MCF 10A (cell line): ENCODE results near the gene TRIP6. TPM values are rescaled to one million over a fixed set of nuclear protein-coding genes. Genes with fewer than 3 reads are reported as not detected.

Experiments
- BruUV-seq: library from RNA; stranded (reverse); fragments of 400-500 nt; replicated peaks from 2 replicates; lab custom pipeline; 2021; lab: Mats Ljungman, UMichigan
- CTCF ChIA-PET: fragments of 300-600 bp; sonication (Branson Sonifier 250); formaldehyde crosslinking; extraction: SDS; loops from one replicate; lab custom pipeline; 2021; ENCODE audit warnings: antibody characterized with exemption, inconsistent platforms; lab: Yijun Ruan, JAX
- POLR2A ChIA-PET: fragments of 300-600, 350-650 bp; sonication (Branson Sonifier 250); formaldehyde crosslinking; extraction: SDS; loops from one replicate; lab custom pipeline; 2020; ENCODE audit warnings: antibody characterized with exemption, inconsistent platforms; lab: Yijun Ruan, JAX
- DNase-seq: peaks from one replicate; pipeline ENCODE4 v3.0.0-alpha.2; 2018; ENCODE audit not compliant: unreplicated experiment
- H3K27ac Mint-ChIP-seq: one replicate; pipeline ENCODE4 v1.8.0; 2022; ENCODE audit warnings: mild to moderate bottlenecking, low read depth, mixed read lengths; ENCODE audit not compliant: unreplicated experiment
- H3K27me3 Mint-ChIP-seq: one replicate; pipeline ENCODE4 v1.8.0; 2022; ENCODE audit warnings: mixed read lengths; ENCODE audit not compliant: insufficient read depth, unreplicated experiment
- H3K36me3 Mint-ChIP-seq: one replicate; pipeline ENCODE4 v1.8.0; 2022; ENCODE audit warnings: mild to moderate bottlenecking, moderate library complexity, mixed read lengths; ENCODE audit not compliant: insufficient read depth, unreplicated experiment
- H3K4me1 Mint-ChIP-seq: one replicate; pipeline ENCODE4 v1.8.0; 2022; ENCODE audit warnings: mixed read lengths; ENCODE audit not compliant: insufficient read depth, unreplicated experiment
- H3K4me3 Mint-ChIP-seq: one replicate; pipeline ENCODE4 v1.8.0; 2022; ENCODE audit warnings: mild to moderate bottlenecking, moderate library complexity, mixed read lengths; ENCODE audit not compliant: unreplicated experiment
- H3K9me3 Mint-ChIP-seq: one replicate; pipeline ENCODE4 v1.8.0; 2022; ENCODE audit warnings: mixed read lengths; ENCODE audit not compliant: unreplicated experiment
- intact Hi-C: fragments of 100-400 bp; cut with micrococcal nuclease; formaldehyde crosslinking; loops from 2 replicates; pipeline ENCODE4 v1.14.1; 2022
- total RNA-seq: library from RNA; stranded (reverse); gene quantifications from 2 replicates; pipeline ENCODE4 v1.2.3, GENCODE V29; 2022
- TF ChIP-seq, protein P1 (sequence below): fragments of 200-600 bp; IDR thresholded peaks from one replicate; pipeline ENCODE4 v1.8.0; 2022; ENCODE audit warnings: antibody characterized with exemption, mild to moderate bottlenecking; ENCODE audit not compliant: unreplicated experiment

The TRIP6 gene
- total RNA-seq, 1 experiment from 2014 or later: 132 TPM

DNA sequence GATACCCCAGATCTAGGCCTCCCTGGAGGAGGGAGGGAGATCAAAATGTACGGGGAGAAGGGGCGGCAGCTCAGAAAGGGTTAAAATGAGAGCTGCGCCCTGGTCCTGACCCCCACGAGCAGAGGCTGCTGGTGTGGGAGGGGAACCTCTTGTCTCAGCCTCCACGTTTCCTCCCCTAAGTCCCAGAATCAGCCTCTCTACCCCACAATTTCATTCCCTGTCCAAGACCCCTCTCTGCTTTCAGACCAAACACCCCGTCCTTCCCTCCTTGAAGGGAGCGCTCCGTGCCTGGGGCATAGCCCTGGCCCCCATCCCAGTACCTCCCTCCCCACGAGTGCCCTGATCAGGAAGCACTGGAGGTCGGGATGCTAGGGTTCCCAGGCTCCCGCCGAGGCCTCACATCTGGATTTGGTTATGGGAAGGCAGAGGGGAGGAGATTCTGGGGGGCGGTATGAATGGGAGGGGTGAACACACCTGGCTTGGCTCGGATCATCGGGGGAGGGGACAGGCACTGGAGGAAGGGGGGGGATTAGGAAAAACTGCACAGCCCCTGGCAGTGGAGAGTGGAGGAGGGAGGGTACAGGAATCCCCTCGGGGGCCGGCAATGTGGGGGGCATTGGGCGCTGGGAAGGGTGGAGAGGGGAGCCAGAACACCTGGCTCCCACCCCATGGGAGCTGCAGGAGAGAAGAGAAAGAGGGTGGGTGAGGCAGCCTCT is 42.5 kb upstream of the TRIP6 start:
- intact Hi-C loops: no loop called here
- peak overlapping the region; percentile 96 for H3K4me3 Mint-ChIP-seq
- H3K36me3 Mint-ChIP-seq: peaks cover 48% of the 10 kb centered on the region

DNA sequence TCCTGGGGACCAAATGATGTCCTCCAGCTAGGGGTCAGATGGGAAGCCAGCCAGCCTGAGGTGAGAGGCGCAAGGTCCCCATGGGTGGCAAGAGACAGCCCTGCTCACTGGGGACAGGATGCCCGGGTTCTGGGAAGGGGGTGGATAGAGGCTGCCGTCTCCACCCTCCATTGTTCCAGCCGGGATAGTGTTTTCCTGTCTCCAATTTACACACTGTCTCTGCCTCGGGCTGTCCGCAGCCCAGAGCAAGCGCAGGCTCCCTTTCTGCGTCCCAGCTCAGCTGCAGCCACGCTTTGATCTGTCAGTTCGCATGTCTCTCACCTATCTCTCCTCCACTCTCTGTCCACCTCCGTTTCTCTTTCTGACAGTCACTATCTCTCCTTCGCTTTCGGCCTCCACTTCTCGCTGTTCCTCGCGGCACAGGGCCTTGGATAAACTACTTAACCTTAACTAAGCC is 41.9 kb upstream of the TRIP6 start:
- Mint-ChIP-seq H3K36me3 (peaks cover 42% of the 10 kb centered on the region), H3K27me3 (no peaks in the 10 kb centered on the region), H3K4me3 (peak overlapping the region; percentile 96), H3K9me3 (no peaks in the 10 kb centered on the region), H3K4me1 (peaks cover 21% of the 10 kb centered on the region), H3K27ac (peak overlapping the region; percentile 86)
- TF ChIP-seq, protein P1, sequence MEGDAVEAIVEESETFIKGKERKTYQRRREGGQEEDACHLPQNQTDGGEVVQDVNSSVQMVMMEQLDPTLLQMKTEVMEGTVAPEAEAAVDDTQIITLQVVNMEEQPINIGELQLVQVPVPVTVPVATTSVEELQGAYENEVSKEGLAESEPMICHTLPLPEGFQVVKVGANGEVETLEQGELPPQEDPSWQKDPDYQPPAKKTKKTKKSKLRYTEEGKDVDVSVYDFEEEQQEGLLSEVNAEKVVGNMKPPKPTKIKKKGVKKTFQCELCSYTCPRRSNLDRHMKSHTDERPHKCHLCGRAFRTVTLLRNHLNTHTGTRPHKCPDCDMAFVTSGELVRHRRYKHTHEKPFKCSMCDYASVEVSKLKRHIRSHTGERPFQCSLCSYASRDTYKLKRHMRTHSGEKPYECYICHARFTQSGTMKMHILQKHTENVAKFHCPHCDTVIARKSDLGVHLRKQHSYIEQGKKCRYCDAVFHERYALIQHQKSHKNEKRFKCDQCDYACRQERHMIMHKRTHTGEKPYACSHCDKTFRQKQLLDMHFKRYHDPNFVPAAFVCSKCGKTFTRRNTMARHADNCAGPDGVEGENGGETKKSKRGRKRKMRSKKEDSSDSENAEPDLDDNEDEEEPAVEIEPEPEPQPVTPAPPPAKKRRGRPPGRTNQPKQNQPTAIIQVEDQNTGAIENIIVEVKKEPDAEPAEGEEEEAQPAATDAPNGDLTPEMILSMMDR: no peak
- ChIA-PET CTCF (interaction anchor here (0.7 to 3.9 kb wide), 5 partner anchors 12 to 120 kb away, joined by 3 to 26 read pairs (median 6); partner anchors contain the start of gene POP7), POLR2A (interaction anchor here (0.8 to 2.9 kb wide), 9 partner anchors 18 to 119 kb away, joined by 3 to 16 read pairs (median 5); partner anchors contain the start of genes POP7, SLC12A9 and SRRT)
- intact Hi-C loops: no loop called here
- DNase-seq: peak; percentile 42
- no TSS peak for BruUV-seq

More for the DNA sequence above, 42.5 kb upstream of the TRIP6 start:
- POLR2A ChIA-PET: interaction anchor here (0.6 to 2.4 kb wide), 6 partner anchors 20 to 28 kb away, joined by 3 to 10 read pairs (median 4); partner anchors contain the start of gene SLC12A9
- no TSS peak for BruUV-seq
- CTCF ChIA-PET: interaction anchor here (0.7 to 3.9 kb wide), 3 partner anchors 12 to 99 kb away, joined by 3 to 26 read pairs (median 6); no protein-coding TSS in a partner anchor
- Mint-ChIP-seq H3K27ac (peak overlapping the region; percentile 86), H3K9me3 (no peaks in the 10 kb centered on the region), H3K27me3 (no peaks in the 10 kb centered on the region), H3K4me1 (peaks cover 21% of the 10 kb centered on the region)
- TF ChIP-seq, protein P1: no peak
- DNase-seq: no peak

DNA sequence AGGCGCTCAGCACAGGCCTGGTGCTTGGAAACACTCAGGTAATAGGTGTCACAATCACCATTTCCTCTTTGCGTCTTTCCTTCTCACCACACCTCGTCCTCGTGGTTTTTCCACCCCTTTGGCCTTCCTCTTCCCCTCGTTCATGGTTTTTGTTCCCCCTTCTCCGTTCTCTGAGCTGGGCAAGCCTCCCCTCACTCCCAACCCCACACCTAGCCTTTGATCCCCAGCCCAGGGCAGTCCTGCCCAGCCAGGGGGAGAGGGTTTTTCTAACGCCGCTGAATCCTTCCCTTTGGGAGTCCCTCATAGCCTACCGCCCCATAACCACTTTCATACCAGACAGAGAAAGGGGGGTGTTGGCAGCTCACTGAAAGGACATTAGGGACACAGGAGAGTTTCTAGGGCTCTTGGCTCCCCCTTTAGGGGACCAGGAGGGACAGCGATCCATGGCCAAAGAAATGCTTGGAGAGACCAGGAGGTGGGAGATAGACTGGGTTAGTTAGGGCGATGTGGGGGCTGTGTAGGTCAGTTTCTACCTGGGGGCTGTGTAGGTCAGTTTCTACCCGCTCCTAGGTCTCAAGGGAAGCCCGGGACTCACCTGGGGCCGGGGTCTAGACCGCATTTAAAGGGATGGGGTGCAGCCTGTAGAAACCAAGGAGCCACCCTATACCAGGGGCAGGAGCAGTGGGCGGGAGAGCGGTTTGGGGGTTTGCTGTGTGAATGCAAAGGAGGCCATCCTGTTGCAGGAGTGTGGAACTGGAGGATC is 41.3 kb upstream of the TRIP6 start:
- peaks cover 21% of the 10 kb centered on the region for H3K4me1 Mint-ChIP-seq
- TF ChIP-seq, protein P1: peak; percentile 37
- POLR2A ChIA-PET: interaction anchor here (0.6 to 2.9 kb wide), 12 partner anchors 19 to 1417 kb away, joined by 3 to 16 read pairs (median 5); partner anchors contain the start of genes EPO, POP7, SLC12A9 and SRRT
- TSS peak; percentile 52 for BruUV-seq
- intact Hi-C loops: loop anchor here (1.0 kb wide), 2 partner anchors 27 to 121 kb away; no protein-coding TSS in a partner anchor
- peak overlapping the region; percentile 86 for H3K27ac Mint-ChIP-seq
- peaks cover 36% of the 10 kb centered on the region for H3K36me3 Mint-ChIP-seq
- H3K4me3 Mint-ChIP-seq: peak overlapping the region; percentile 96
- peak; percentile 67 for DNase-seq
- CTCF ChIA-PET: interaction anchor here (0.7 to 3.9 kb wide), 5 partner anchors 9 to 241 kb away, joined by 3 to 26 read pairs (median 3); partner anchors contain the start of gene POP7
- no peaks in the 10 kb centered on the region for H3K9me3 Mint-ChIP-seq
- H3K27me3 Mint-ChIP-seq: no peaks in the 10 kb centered on the region
